Thymus (tissue), 11 donors: ENCODE results near the gene U2AF2. TPM values are rescaled to one million over a fixed set of nuclear protein-coding genes. Genes with fewer than 3 reads are reported as not detected.

Experiments used
- DNase-seq, 9 donors: peaks; one replicate each; pipeline ENCODE4 v3.0.0-alpha.2; 2013; ENCODE audit warnings: low spot score in 9 of 9, low read depth in 6 of 9, missing footprints in 1 of 9
- H3K27ac ChIP-seq, 2 donors: one replicate each; pipeline ENCODE4 v1.5.1; 2013; ENCODE audit warnings: control low read depth in 1 of 2, low read depth in 1 of 2, low read length in 1 of 2, mild to moderate bottlenecking in 1 of 2, moderate library complexity in 1 of 2
- H3K27me3 ChIP-seq, 2 donors: one replicate each; pipeline ENCODE4 v1.5.1; 2013; ENCODE audit warnings: low read length in 1 of 2; ENCODE audit not compliant: control insufficient read depth in 2 of 2, insufficient read depth in 1 of 2
- H3K36me3 ChIP-seq, 2 donors: one replicate each; pipeline ENCODE4 v1.5.1; 2013; ENCODE audit warnings: low read length in 1 of 2, mild to moderate bottlenecking in 1 of 2, moderate library complexity in 1 of 2; ENCODE audit not compliant: control insufficient read depth in 2 of 2, insufficient read depth in 2 of 2
- H3K4me1 ChIP-seq, 2 donors: one replicate each; pipeline ENCODE4 v1.5.1; 2013; ENCODE audit warnings: low read length in 2 of 2; ENCODE audit not compliant: control insufficient read depth in 2 of 2, insufficient read depth in 2 of 2
- H3K4me3 ChIP-seq, 2 donors: one replicate each; pipeline ENCODE4 v1.5.1; 2013; ENCODE audit warnings: low read length in 2 of 2, control low read depth in 1 of 2, mild to moderate bottlenecking in 1 of 2
- H3K9me3 ChIP-seq, 2 donors: one replicate each; pipeline ENCODE4 v1.5.1; 2013; ENCODE audit warnings: low read length in 1 of 2, mild to moderate bottlenecking in 1 of 2; ENCODE audit not compliant: control insufficient read depth in 2 of 2, insufficient read depth in 1 of 2
- WGBS: extraction: QIAGEN DNeasy Blood & Tissue Kit; methylation state at CpG from one replicate; pipeline ENCODE4 v1.1.7; 2013; 5-methylcytosine and 5-hydroxymethylcytosine counted together
- polyA plus RNA-seq: library from polyadenylated mRNA; stranded (reverse); fragments of 200-250 nt; gene quantifications from one replicate; pipeline ENCODE4 v1.2.3, GENCODE V29; 2013
- total RNA-seq: library from RNA; stranded (reverse); fragments of 120-200 nt; gene quantifications from one replicate; pipeline ENCODE4 v1.2.4, GENCODE V29; 2013
- donor health status: healthy.

The U2AF2 gene
- total and polyA plus RNA-seq, 2 donors = 123 to 137 TPM

- no peak overlapping the region for H3K4me3 ChIP-seq
- H3K9me3 ChIP-seq = no peaks in the 10 kb centered on the region
- H3K36me3 ChIP-seq = peaks cover 5 to 7% of the 10 kb centered on the region in 2 donors
- no peak for DNase-seq
- no peaks in the 10 kb centered on the region for H3K27me3 ChIP-seq
- H3K4me1 ChIP-seq = no peaks in the 10 kb centered on the region
- no peak overlapping the region for H3K27ac ChIP-seq
- 93% methylated on average over 13 of the region's 13 CpGs for WGBS
Measured at GRCh38 chr19:55702131-55702627, 47.3 kb downstream of the U2AF2 start.

- H3K9me3 ChIP-seq = no peaks in the 10 kb centered on the region
- H3K27ac ChIP-seq = no peak overlapping the region
- H3K4me3 ChIP-seq = no peak overlapping the region
- no peaks in the 10 kb centered on the region for H3K4me1 ChIP-seq
- WGBS = 54% methylated on average over 38 of the region's 38 CpGs
- H3K36me3 ChIP-seq = no peaks in the 10 kb centered on the region
- H3K27me3 ChIP-seq = no peaks in the 10 kb centered on the region
- peak in 5 of 9 donors; percentile 4 to 30 (median 12) for DNase-seq
Measured at GRCh38 chr19:55703790-55704215, 49.0 kb downstream of the U2AF2 start.

GRCh38 chr19:55704494-55705245 is 49.8 kb downstream of the U2AF2 start:
- WGBS = 95% methylated on average over 15 of the region's 15 CpGs

GRCh38 chr19:55705972-55706371 is 51.1 kb downstream of the U2AF2 start:
- Histone ChIP-seq H3K4me3 (no peak overlapping the region), H3K27ac (no peak overlapping the region), H3K9me3 (no peaks in the 10 kb centered on the region), H3K27me3 (no peaks in the 10 kb centered on the region), H3K4me1 (no peaks in the 10 kb centered on the region), H3K36me3 (no peaks in the 10 kb centered on the region)
- WGBS = 94% methylated on average over 3 of the region's 3 CpGs
- DNase-seq = no peak

More at GRCh38 chr19:55704494-55705245, 49.8 kb downstream of the U2AF2 start:
- no peaks in the 10 kb centered on the region for H3K36me3 ChIP-seq
- H3K27me3 ChIP-seq = no peaks in the 10 kb centered on the region
- H3K9me3 ChIP-seq = no peaks in the 10 kb centered on the region
- DNase-seq = no peak
- no peak overlapping the region for H3K4me3 ChIP-seq
- H3K27ac ChIP-seq = no peak overlapping the region
- H3K4me1 ChIP-seq = no peaks in the 10 kb centered on the region

- DNase-seq = no peak
- Histone ChIP-seq H3K36me3 (no peaks in the 10 kb centered on the region), H3K27me3 (no peaks in the 10 kb centered on the region), H3K4me3 (no peak overlapping the region), H3K4me1 (no peaks in the 10 kb centered on the region), H3K27ac (no peak overlapping the region), H3K9me3 (no peaks in the 10 kb centered on the region)
- WGBS = 86% methylated on average over 18 of the region's 18 CpGs
Measured at GRCh38 chr19:55711719-55712118, 56.9 kb downstream of the U2AF2 start.

GRCh38 chr19:55712804-55713631 is 58.2 kb downstream of the U2AF2 start:
- WGBS = 97% methylated on average over 2 of the region's 3 CpGs

GRCh38 chr19:55716531-55716930 is 61.7 kb downstream of the U2AF2 start:
- Histone ChIP-seq H3K9me3 (no peaks in the 10 kb centered on the region), H3K4me1 (no peaks in the 10 kb centered on the region), H3K36me3 (no peaks in the 10 kb centered on the region), H3K27me3 (peaks cover 0 to 2% of the 10 kb centered on the region in 2 donors), H3K27ac (no peak overlapping the region), H3K4me3 (no peak overlapping the region)
- WGBS = 93% methylated on average over 15 of the region's 15 CpGs
- DNase-seq = no peak

More at GRCh38 chr19:55712804-55713631, 58.2 kb downstream of the U2AF2 start:
- no peaks in the 10 kb centered on the region for H3K36me3 ChIP-seq
- H3K4me1 ChIP-seq = no peaks in the 10 kb centered on the region
- H3K9me3 ChIP-seq = no peaks in the 10 kb centered on the region
- DNase-seq = no peak
- no peak overlapping the region for H3K27ac ChIP-seq
- H3K27me3 ChIP-seq = peaks cover 0 to 2% of the 10 kb centered on the region in 2 donors
- no peak overlapping the region for H3K4me3 ChIP-seq

GRCh38 chr19:55717251-55717650 is 62.4 kb downstream of the U2AF2 start:
- no peaks in the 10 kb centered on the region for H3K36me3 ChIP-seq
- no peak overlapping the region for H3K4me3 ChIP-seq
- DNase-seq = no peak
- no peaks in the 10 kb centered on the region for H3K9me3 ChIP-seq
- H3K27ac ChIP-seq = no peak overlapping the region
- H3K4me1 ChIP-seq = no peaks in the 10 kb centered on the region
- 90% methylated on average over 11 of the region's 11 CpGs for WGBS
- peaks cover 0 to 2% of the 10 kb centered on the region in 2 donors for H3K27me3 ChIP-seq
